Stimulated activated CD8-positive, alpha-beta memory T cell treated with anti-CD3 and anti-CD28 coated beads, Interleukin-7, amount 100 ng/mL, for 4 hours (primary cell): Measurements from ENCODE around the gene PIMREG.
"Not testable (repeated sequence)": the region's sequence is repeated elsewhere in the genome, so short reads cannot be mapped to it uniquely, and the experiment has no call there.

Source experiments
- DNase-seq, 2 donors: peaks; one replicate each; pipeline ENCODE4 v3.0.0-alpha.2; 2020; ENCODE audit warnings: low read depth in 2 of 2

PIMREG gene

DNA sequence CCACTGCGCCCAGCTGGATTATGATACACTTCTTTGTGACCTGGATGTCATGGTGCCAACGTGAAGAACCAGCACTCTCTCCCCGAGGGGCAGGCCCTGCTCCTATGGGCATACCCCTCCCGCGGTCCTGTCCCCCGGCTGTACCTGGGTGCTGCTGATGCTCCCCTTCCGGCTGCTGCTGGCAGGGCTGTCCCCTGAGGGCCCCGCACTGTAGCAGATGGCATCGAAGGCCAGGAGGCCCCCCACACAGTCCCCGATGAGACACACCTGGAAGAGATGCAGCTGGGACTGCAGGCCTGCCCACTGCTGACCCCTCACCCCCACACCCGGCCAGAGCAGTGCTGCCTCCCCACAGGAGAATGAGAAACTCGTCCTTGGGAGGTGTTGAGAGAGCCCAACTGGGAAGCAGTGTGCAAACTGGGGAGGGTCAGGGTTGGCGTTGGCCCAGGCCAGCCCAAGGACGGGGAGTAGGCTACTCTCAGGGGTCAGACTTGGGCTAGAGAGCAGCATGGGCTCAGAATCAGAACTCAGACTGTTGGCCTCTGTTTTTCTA lies 33.7 kb downstream of the PIMREG start:
- no peak for DNase-seq

GRCh38 chr17:6478486-6478885 lies 34.2 kb downstream of the PIMREG start:
- no peak for DNase-seq

- no peak for DNase-seq
Observed at GRCh38 chr17:6479622-6480302, 35.5 kb downstream of the PIMREG start.

GRCh38 chr17:6480303-6480675 lies 36.0 kb downstream of the PIMREG start:
- DNase-seq = no peak

- no peak for DNase-seq
Observed at GRCh38 chr17:6482105-6482455, 37.8 kb downstream of the PIMREG start.

- not testable (repeated sequence) for DNase-seq
Observed at GRCh38 chr17:6482796-6483195, 38.5 kb downstream of the PIMREG start.

GRCh38 chr17:6483507-6483906 lies 39.3 kb downstream of the PIMREG start:
- no peak for DNase-seq

DNA sequence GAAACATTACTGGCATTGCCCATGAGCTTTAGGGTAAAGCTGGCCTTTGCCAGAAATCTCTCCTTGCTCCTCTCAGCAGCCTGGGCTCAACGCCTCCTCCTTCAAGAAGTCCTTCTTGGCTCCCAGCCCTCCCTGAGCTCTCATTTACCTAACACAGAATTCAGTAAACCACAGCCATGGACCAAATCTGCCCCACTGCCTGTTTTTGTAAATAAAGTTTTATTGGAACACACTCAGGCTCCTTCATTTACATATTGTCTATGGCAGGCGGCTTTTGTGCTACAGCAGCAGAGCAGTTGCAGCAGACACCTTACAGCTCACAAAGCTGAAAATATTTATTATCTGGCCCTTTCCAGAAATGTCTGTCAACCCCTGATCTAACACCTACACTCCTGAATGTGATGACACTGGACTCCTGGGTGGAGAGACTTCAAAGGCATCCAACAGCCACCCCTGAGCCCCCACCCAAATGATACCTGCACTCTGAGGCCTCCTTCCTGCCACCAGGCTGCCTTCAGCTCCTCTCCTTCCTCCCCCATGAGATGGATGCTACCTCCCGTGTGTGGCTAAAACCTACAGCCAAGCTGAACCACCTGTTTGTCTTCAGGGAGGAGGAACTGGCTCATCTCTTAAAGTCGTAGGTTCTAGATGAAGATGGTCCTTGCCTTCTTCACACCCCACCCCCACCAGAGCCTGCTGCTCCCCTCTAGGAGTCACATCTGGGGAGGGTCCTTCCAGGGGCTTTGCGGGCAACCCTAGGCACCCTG lies 41.6 kb downstream of the PIMREG start:
- DNase-seq = no peak

GRCh38 chr17:6487251-6488007 lies 43.2 kb downstream of the PIMREG start:
- DNase-seq = no peak

DNA sequence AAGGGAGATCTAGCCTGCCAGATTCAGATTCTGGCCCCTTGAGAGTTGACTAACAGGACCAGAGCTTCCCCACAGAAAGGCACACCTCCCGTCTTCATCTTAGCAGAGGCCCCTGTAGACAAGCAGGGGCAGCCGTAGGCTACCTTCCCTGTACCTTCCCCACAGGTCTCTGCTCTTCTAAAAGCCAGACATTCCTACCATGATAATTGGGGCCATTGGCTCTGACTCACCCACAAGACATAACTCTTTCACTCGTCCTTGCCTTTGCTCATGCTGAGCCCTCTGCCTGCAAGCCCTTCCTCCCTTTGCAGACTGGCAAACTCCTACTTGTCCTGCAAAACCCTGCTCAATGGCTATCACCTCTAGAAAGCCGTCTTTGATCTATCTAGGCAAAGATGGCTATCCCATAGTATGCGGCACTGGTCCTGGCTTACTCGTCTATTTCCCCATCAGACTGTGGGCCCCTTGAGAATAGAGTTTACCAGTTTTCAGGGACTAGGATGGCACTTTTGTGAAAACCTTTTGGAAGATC lies 43.8 kb downstream of the PIMREG start:
- DNase-seq = no peak

GRCh38 chr17:6489016-6489550 lies 44.8 kb downstream of the PIMREG start:
- DNase-seq = no peak

GRCh38 chr17:6491071-6491700 lies 46.9 kb downstream of the PIMREG start:
- no peak for DNase-seq

GRCh38 chr17:6492892-6493674 lies 48.8 kb downstream of the PIMREG start:
- DNase-seq = no peak

DNA sequence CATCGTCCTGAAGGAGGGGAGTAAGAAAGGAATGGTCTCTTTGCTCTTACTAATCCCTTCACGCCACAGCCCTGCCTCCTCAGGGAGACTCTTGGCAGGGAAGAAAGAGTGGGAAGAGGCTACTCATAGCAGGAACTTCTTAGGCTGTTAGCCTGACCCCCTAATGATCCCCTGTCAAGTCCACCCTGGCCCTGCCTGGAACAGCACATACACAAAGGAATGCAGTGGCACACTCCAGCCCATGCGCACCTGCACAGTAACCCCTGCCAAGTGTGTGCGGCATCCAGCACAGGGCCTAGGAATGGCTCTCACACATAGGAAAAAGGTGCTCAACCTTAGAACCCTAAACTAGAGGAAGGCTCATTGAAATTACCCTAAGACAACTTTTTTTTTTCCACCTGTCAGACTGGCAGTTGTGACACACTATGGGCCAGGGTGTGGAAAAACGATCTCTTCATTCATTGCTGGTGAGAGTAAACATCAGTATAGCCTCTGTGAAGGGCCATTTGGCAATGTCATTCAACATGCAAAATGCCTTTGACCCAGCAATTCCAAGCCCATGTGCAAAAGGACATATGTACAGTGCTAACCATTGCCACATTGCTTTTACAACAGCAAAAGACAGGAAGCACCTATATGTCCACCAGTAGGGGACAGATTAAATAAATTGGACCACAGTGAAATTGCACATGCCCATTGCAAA lies 50.1 kb downstream of the PIMREG start:
- DNase-seq = no peak

DNA sequence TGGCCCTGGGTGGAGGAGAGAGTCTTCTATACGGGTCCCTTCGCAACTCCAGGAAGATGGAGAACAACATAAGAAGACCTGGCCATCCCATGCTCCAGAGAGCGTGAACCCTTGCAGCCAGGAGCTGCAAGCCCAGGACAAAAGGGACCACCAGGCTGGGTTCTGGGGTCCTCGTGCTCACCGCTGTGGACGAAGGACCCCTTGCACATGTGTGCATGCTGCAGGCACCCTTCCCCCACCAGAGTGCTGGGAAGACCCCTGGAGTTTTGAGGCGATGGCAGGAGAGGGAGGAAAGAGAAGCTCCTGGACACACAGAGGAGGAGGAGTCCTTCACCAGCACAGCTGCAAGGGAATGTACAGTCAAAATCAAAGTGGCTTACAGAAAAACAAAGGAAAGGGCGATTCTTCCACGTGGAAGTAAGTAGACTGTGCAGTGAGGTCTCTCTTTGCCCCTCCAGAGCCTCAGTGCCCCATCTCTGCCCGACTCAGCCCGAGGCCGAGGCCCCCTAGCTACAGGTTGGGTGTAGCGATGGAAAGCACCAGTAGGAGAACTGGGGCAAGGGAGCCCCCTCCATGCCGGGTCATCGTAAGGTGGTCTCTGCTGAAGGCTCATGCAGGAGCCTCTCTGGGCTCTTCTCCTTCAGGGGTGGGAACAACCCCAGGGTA lies 51.3 kb downstream of the PIMREG start:
- DNase-seq = no peak

GRCh38 chr17:6496116-6496481 lies 51.8 kb downstream of the PIMREG start:
- no peak for DNase-seq

GRCh38 chr17:6496640-6497441 lies 52.6 kb downstream of the PIMREG start:
- no peak for DNase-seq

DNA sequence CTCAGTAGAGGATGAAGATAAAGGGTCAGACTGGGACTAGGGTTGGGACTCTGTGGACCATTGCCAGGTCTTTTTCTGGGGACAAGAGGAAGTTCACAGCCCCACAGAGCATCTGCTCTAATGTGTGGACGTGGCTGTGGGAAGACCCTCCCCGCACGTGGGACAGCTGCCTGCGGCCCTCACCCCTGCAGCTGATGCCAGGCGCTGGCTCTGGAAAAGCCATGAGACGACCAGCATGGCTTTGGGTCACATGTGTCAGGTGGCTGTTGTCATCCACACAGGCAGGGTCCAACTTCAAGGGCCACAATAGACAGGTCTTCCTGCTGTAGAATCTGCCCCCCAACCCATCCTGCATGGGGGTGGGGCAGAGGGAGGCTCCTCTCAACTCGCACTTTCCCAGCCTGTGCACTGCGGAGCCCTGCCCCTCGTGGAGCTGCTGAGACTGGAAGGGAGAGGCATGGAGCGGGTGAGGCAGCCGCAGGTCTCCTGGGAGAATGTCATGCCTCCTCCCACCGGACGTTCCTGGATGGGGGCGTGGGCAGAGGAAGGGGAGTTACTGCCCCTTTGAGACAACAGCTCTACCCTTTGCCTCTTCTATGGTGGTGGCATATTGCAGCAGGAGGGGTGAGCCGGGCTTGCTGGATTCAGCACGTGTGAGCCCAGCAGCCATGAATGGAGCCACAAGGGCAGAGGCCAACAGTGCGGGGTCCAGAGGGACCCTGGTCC lies 53.4 kb downstream of the PIMREG start:
- DNase-seq = no peak
